Measurements from ENCODE around the gene NKX3-2.

GRCh38 chr4:13555325-13555724 lies 11.0 kb upstream of the NKX3-2 start:
- no peak for TF ChIP-seq CTCF (IDR thresholded peaks at IDR 0.05)
- no peak for TF ChIP-seq TCF7L2 (IDR thresholded peaks at IDR 0.05; ENCODE audit: low read depth, low read length)
- TF ChIP-seq POLR2AphosphoS5 (IDR thresholded peaks at IDR 0.05; ENCODE audit: low read depth, low read length) = no peak
